ENCODE results near the gene CUX1. TPM values are rescaled to one million over a fixed set of nuclear protein-coding genes. Genes with fewer than 3 reads are reported as not detected.
"Not testable (repeated sequence)": the region's sequence is repeated elsewhere in the genome, so short reads cannot be mapped to it uniquely, and the experiment has no call there.

Gene CUX1
- polyA plus RNA-seq, 3 donors from 2014 or later = 3.1 to 25.9 (median 12.5) TPM

DNA sequence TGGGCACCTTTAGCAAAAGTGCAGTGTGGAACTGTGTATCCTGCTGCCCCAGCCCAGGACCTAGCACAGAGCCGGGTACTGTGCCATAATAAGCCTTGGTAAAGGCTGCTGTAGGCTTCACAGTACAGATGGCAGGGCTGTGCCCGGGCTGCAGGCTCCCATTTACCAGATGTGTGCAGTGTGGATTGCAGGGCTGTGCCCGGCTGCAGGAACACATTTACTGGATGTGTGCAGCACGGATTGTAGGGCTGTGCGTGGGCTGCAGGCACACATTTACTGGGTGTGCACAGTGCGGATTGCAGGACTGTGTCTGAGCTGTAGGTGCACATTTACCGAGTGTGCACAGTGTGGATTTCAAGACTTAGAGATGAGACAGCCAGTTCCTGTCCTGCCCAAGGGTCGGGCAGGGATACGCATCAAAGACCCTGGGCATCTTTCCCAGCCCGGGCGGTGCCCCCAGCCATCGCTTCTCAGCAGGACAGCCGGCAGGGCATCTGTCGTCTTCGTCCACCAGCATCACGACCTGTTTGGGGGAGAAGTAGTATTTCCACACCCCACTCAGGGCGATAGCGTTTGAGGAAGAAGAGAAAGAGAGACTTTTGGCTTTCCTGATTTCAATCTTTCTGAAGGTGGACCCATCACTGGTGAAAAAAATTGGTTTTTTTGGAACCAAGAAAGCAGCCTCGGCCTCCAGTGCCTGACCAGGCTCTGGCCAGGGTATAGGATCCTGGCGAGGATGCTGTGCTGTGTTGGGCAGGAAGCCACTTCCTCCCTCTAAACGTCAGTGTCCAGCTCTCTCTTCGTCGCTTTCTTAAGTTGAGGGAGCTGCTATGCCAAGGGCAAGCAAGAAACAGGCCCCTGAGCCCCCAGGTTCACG lies 180.8 kb downstream of the CUX1 start:
- DNase-seq = no peak
- H3K4me3 Mint-ChIP-seq = no peak overlapping the region
- H3K27me3 Mint-ChIP-seq (ENCODE audit: low read depth in 3 of 3) = peaks cover 0 to 2% (median 0%) of the 10 kb centered on the region in 3 donors
- H3K27ac Mint-ChIP-seq = no peak overlapping the region
- H3K36me3 Mint-ChIP-seq = no peaks in the 10 kb centered on the region
- peaks cover 0 to 3% of the 10 kb centered on the region in 2 donors for H3K4me1 Mint-ChIP-seq
- H3K9me3 Mint-ChIP-seq = no peaks in the 10 kb centered on the region

DNA sequence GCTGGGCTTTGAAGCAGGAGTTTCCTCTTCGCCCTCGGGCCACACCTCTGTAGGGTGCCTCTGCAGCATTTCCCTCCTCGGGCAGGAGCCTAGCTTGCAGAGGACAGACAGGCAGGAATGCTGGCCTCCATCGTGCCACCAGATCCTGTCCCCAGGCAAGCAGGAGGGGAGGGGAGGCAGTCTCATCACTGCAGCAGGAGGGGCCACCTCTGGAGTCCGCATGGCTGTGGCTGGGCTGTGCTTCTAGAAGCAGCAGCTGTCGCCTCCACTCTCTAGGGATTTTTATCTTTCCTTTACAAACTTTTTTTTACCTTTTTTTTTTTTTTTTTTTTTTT lies 181.4 kb downstream of the CUX1 start:
- no peak for DNase-seq
- H3K36me3 Mint-ChIP-seq = no peaks in the 10 kb centered on the region
- no peak overlapping the region for H3K4me3 Mint-ChIP-seq
- no peaks in the 10 kb centered on the region for H3K9me3 Mint-ChIP-seq
- no peak overlapping the region for H3K27ac Mint-ChIP-seq
- peaks cover 0 to 3% of the 10 kb centered on the region in 2 donors for H3K4me1 Mint-ChIP-seq
- peaks cover 0 to 2% (median 0%) of the 10 kb centered on the region in 3 donors for H3K27me3 Mint-ChIP-seq (ENCODE audit: low read depth in 3 of 3)

GRCh38 chr7:101999393-101999792 lies 182.0 kb downstream of the CUX1 start:
- H3K27me3 Mint-ChIP-seq (ENCODE audit: low read depth in 3 of 3) = peaks cover 0 to 2% (median 0%) of the 10 kb centered on the region in 3 donors
- H3K27ac Mint-ChIP-seq = no peak overlapping the region
- no peak overlapping the region for H3K4me3 Mint-ChIP-seq
- H3K9me3 Mint-ChIP-seq = no peaks in the 10 kb centered on the region
- DNase-seq = no peak
- no peaks in the 10 kb centered on the region for H3K36me3 Mint-ChIP-seq
- peaks cover 0 to 3% of the 10 kb centered on the region in 2 donors for H3K4me1 Mint-ChIP-seq

DNA sequence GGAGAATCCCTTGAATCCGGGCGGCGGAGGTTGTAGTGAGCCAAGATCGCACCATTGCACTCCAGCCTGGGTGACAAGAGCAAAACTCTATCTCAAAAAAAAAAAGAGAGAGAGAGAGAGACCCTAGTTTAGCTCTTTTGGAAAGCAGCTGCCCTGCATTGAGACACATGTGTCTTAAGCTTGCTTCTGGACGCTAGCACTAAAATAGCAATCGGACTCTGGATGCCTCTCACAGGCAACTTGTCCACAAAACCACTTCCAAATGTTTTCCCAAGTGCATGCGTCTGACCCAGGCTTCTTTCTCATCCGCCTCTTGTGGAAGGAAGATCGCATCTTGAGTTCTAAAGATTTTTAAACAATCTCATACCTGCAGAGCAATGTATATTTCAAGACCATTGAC lies 182.7 kb downstream of the CUX1 start:
- no peak overlapping the region for H3K4me3 Mint-ChIP-seq
- no peak for DNase-seq
- no peaks in the 10 kb centered on the region for H3K9me3 Mint-ChIP-seq
- no peak overlapping the region for H3K27ac Mint-ChIP-seq
- peaks cover 0 to 2% (median 0%) of the 10 kb centered on the region in 3 donors for H3K27me3 Mint-ChIP-seq (ENCODE audit: low read depth in 3 of 3)
- H3K36me3 Mint-ChIP-seq = no peaks in the 10 kb centered on the region
- peaks cover 0 to 3% of the 10 kb centered on the region in 2 donors for H3K4me1 Mint-ChIP-seq

- H3K4me3 Mint-ChIP-seq = no peak overlapping the region
- no peaks in the 10 kb centered on the region for H3K9me3 Mint-ChIP-seq
- H3K4me1 Mint-ChIP-seq = peaks cover 0 to 4% of the 10 kb centered on the region in 2 donors
- DNase-seq = no peak
- H3K27ac Mint-ChIP-seq = peak overlapping the region in 2 of 6 donors; percentile 40 to 51
- no peaks in the 10 kb centered on the region for H3K36me3 Mint-ChIP-seq
- peaks cover 0 to 2% (median 2%) of the 10 kb centered on the region in 3 donors for H3K27me3 Mint-ChIP-seq (ENCODE audit: low read depth in 3 of 3)
Observed at GRCh38 chr7:102004229-102004628, 186.8 kb downstream of the CUX1 start.

GRCh38 chr7:102004848-102005247 lies 187.4 kb downstream of the CUX1 start:
- no peak for DNase-seq
- Mint-ChIP-seq H3K36me3 (no peaks in the 10 kb centered on the region), H3K9me3 (no peaks in the 10 kb centered on the region), H3K4me3 (no peak overlapping the region), H3K27me3 (ENCODE audit: low read depth in 3 of 3) (peaks cover 0 to 2% (median 2%) of the 10 kb centered on the region in 3 donors), H3K27ac (peak overlapping the region in 1 of 6 donors; percentile 51), H3K4me1 (peaks cover 0 to 4% of the 10 kb centered on the region in 2 donors)

- Mint-ChIP-seq H3K9me3 (no peaks in the 10 kb centered on the region), H3K4me3 (no peak overlapping the region), H3K27me3 (ENCODE audit: low read depth in 3 of 3) (peaks cover 0 to 2% (median 2%) of the 10 kb centered on the region in 3 donors), H3K4me1 (peaks cover 0 to 4% of the 10 kb centered on the region in 2 donors), H3K27ac (no peak overlapping the region), H3K36me3 (no peaks in the 10 kb centered on the region)
- no peak for DNase-seq
Observed at GRCh38 chr7:102005933-102006480, 188.6 kb downstream of the CUX1 start.

DNA sequence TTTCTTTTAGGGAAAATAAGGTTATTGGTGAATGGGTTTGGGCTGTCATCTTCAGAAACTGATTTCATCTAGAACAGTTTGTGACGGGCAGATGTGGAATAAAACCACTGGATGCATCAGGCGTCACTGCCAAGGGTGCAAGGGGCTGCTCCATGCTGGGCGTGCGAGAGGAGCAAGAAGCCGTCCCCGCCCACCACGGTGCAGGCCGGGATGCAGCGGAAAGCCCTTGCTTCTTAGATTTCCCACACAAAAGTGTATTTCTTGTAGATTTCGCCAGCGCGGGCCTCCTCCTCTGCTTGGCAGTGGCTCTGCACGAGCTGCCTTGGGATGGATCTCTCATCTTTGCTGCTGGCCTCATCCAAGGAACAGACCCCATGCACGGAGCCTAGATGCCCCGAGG lies 189.3 kb downstream of the CUX1 start:
- Mint-ChIP-seq H3K27ac (no peak overlapping the region), H3K27me3 (ENCODE audit: low read depth in 3 of 3) (peaks cover 0 to 4% (median 2%) of the 10 kb centered on the region in 3 donors)

GRCh38 chr7:102008535-102009262 lies 191.3 kb downstream of the CUX1 start:
- DNase-seq = no peak
- Mint-ChIP-seq H3K4me1 (peaks cover 0 to 2% of the 10 kb centered on the region in 2 donors), H3K9me3 (no peaks in the 10 kb centered on the region), H3K36me3 (no peaks in the 10 kb centered on the region), H3K27ac (no peak overlapping the region), H3K4me3 (no peak overlapping the region), H3K27me3 (ENCODE audit: low read depth in 3 of 3) (peaks cover 0 to 2% (median 2%) of the 10 kb centered on the region in 3 donors)

More for the DNA sequence above, 189.3 kb downstream of the CUX1 start:
- Mint-ChIP-seq H3K36me3 (no peaks in the 10 kb centered on the region), H3K9me3 (no peaks in the 10 kb centered on the region), H3K4me3 (no peak overlapping the region), H3K4me1 (peaks cover 0 to 2% of the 10 kb centered on the region in 2 donors)
- no peak for DNase-seq

DNA sequence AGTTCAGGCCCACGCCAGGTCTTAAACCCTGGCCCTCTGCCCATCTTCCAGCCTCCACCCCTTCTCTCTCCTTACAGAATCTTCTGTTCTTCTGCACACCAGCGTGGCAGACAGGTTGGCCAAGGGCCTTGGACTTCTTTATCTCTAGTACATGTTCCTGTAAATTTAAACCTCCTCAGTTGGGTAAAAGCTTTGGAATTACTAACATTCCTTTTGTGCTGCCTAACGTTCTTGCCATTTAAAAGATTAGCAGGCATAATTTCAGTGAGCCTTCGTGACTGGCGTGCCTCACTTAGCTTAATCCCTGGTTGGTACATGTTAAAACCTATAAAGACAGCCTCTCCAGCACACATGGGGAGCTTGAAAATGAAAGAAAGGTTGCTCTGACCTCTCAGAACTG lies 192.2 kb downstream of the CUX1 start:
- H3K27me3 Mint-ChIP-seq (ENCODE audit: low read depth in 3 of 3) = peaks cover 0 to 2% (median 2%) of the 10 kb centered on the region in 3 donors
- H3K4me1 Mint-ChIP-seq = peaks cover 2 to 8% of the 10 kb centered on the region in 2 donors
- H3K9me3 Mint-ChIP-seq = no peaks in the 10 kb centered on the region
- DNase-seq = no peak
- H3K27ac Mint-ChIP-seq = no peak overlapping the region
- no peak overlapping the region for H3K4me3 Mint-ChIP-seq
- no peaks in the 10 kb centered on the region for H3K36me3 Mint-ChIP-seq

- H3K27ac Mint-ChIP-seq; H3K9me3 Mint-ChIP-seq; H3K4me3 Mint-ChIP-seq; DNase-seq; H3K36me3 Mint-ChIP-seq; H3K27me3 Mint-ChIP-seq (ENCODE audit: low read depth in 3 of 3): not testable (repeated sequence)
- peaks cover 2 to 11% of the 10 kb centered on the region in 2 donors for H3K4me1 Mint-ChIP-seq
Observed at GRCh38 chr7:102012112-102012830, 194.8 kb downstream of the CUX1 start.

GRCh38 chr7:102012941-102013461 lies 195.6 kb downstream of the CUX1 start:
- H3K9me3 Mint-ChIP-seq = no peaks in the 10 kb centered on the region
- no peak for DNase-seq
- no peak overlapping the region for H3K27ac Mint-ChIP-seq
- H3K27me3 Mint-ChIP-seq (ENCODE audit: low read depth in 3 of 3) = peaks cover 0 to 3% (median 0%) of the 10 kb centered on the region in 3 donors
- no peaks in the 10 kb centered on the region for H3K36me3 Mint-ChIP-seq
- no peak overlapping the region for H3K4me3 Mint-ChIP-seq
- peaks cover under 1 to 11% of the 10 kb centered on the region in 2 donors for H3K4me1 Mint-ChIP-seq

- peaks cover under 1 to 2% (median 1%) of the 10 kb centered on the region in 3 donors for H3K27me3 Mint-ChIP-seq (ENCODE audit: low read depth in 3 of 3)
- H3K4me3 Mint-ChIP-seq = no peak overlapping the region
- no peaks in the 10 kb centered on the region for H3K9me3 Mint-ChIP-seq
- peaks cover 0 to 19% of the 10 kb centered on the region in 2 donors for H3K4me1 Mint-ChIP-seq
- peaks cover 0 to 4% (median 0%) of the 10 kb centered on the region in 3 donors for H3K36me3 Mint-ChIP-seq
- DNase-seq = no peak
- H3K27ac Mint-ChIP-seq = no peak overlapping the region
Observed at GRCh38 chr7:102018876-102019275, 201.4 kb downstream of the CUX1 start.

All from immature natural killer cell (primary cell).